Epidermal melanocyte (primary cell): ENCODE data around the gene IFIH1.

Experiments used
- DNase-seq: peaks from one replicate; pipeline ENCODE4 v3.0.0; 2011; ENCODE audit warnings: low spot score; ENCODE audit not compliant: insufficient read length

Gene IFIH1

DNA sequence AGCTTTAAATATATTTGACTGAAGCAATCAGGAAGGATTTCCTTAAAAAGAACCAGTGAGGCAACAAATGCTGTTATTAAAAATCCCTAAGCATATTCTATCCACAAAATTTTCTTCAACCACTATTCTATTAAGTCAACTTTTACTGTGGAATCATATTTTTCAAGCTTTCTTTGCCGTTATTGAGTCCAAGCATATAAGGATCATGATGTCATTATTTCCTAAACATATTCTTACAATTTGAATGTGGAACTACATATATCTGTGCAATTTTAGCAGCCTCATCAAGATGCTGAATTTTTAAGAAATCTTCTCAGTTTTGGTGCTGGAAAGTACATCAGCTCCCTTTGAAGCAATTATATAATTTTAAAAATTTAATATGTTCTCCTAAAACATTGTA lies 5.6 kb downstream of the IFIH1 start:
- DNase-seq: no peak

GRCh38 chr2:162308747-162309503 lies 9.6 kb downstream of the IFIH1 start:
- no peak for DNase-seq

- no peak for DNase-seq
Observed at GRCh38 chr2:162305901-162306300, 12.6 kb downstream of the IFIH1 start.

GRCh38 chr2:162301877-162302276 lies 16.6 kb downstream of the IFIH1 start:
- DNase-seq: no peak

DNA sequence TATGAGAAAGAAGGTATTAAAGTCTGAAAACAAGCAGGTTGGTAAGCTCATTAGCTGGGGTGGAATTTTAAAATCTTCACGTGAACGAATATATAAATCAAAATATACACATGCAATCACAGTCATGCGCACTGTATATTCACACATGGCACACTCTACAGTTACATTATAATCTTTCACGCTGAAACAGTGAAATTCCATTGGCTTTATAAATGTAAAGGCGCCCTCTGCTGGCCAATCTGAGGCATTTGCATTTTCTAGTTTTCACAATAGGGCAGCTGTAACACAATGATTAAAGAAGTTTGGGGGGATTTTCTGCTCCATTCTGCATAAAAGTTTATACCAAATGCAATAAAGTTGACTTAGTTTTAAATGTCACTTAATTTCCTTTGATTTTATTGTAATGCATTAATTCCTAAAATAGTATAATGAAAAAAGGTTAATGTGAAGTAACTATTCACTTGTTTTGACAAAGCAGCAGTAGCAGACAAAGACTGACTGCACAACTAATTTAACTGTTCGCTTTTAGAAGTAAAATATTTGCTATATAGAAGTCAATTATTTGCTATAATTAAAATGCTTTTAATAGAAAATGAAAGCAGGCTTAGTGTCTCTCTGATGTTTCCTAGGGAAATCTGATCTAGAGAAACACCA lies 17.2 kb downstream of the IFIH1 start:
- no peak for DNase-seq

DNA sequence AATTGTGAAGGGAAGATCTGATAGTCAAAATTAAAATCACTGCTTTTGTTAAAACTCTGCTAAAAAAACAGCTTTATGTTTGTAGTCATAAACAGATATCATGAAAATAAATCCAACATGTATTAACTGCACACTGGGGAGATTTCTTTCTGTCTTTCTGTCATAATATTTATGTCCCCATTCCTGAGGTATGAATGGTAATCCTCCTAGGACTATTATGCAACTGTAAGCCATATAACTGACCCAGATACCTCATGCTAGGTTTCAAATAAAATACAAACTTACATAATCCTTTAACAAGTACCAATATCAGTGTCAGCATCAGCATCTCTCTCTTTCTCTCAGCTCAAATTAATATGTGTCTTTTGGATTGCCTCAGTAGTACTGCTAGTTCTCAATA lies 18.2 kb downstream of the IFIH1 start:
- DNase-seq: no peak

- DNase-seq: no peak
Observed at GRCh38 chr2:162298669-162299335, 19.7 kb downstream of the IFIH1 start.

DNA sequence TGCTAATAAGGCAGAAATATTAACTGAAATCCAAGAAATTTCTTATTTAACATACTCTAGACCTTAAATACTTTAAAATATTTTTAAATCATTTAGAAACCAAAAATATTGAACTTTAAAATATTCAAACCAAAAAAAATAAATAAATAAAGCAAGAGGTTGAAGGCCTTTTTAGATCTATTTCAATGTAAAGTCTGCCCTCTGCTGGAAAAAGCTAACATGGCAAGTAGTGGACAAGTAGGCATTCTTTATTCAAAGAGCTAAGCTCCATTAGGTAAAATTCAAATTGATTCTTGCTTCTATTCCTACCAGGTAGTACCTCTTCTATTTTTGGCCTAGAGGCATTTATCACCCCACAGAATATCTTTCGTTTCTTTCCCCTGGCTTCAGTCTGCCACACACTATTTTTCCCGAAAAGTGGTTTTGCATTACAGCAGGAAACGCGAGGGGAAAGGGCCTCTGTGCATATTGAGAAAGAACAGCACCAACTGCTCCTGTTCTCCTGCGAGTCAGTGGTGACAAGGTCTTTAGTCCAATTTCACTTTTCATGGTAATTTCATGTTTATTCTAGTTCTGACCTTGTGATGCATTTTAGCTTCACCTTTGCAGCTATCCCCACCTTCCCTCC lies 20.4 kb downstream of the IFIH1 start:
- no peak for DNase-seq

DNA sequence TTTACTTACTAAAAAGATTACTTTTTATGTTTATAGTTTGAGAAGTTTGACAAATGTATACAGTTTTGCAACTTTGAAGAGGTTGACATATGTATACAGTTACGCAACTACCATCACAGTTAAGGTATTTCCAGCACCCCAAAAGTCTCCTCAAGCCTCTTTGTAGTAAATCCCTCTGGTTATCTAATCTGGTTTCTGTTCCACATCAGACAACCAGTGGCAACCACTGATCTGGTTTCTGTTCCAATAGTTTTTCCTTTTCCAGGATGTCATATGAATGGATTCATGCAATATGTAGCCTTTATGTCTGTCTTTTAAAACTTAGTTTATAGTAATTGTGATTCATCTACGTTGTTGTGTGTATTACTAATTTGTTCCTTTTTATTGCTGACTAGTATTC lies 23.5 kb downstream of the IFIH1 start:
- no peak for DNase-seq

GRCh38 chr2:162293122-162293786 lies 25.2 kb downstream of the IFIH1 start:
- no peak for DNase-seq

GRCh38 chr2:162291748-162292147 lies 26.7 kb downstream of the IFIH1 start:
- no peak for DNase-seq

GRCh38 chr2:162282765-162283425 lies 35.6 kb downstream of the IFIH1 start:
- no peak for DNase-seq

DNA sequence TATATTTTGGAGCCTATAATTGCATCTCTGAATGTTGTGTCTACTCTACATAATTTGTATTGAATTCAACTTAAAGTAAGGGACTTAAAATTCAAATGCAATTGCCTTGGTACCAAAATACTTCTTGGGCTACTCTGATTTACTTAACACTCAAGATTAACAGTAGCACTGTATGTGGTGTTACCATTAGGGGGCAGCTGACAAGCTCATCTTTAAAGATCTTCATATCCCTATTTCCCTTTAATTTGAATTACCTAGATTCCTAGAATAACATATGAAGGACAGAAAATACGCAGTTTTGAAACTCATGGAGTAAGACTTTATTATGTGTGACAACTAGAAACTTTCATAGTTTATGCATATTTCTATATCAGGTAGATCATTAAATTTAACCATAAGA lies 37.8 kb downstream of the IFIH1 start:
- DNase-seq: no peak

DNA sequence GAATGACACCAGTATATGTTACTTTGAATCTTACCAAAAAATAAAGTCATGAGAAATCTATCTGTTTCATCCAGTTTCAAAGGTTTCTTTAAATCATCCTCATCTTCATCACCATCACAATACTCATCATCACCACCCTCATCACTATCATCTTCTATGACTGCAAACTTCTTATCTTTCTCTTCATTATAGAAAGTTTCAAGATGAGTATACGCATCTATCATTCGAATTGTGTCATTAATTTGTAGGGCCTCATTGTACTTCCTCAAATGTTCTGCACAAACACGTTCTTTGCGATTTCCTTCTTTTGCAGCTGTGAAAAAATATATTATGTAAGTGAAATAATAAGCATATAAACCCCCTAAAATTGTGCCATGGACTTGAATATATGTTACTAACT lies 41.1 kb downstream of the IFIH1 start:
- no peak for DNase-seq

GRCh38 chr2:162267996-162268395 lies 50.5 kb downstream of the IFIH1 start:
- DNase-seq: no peak

GRCh38 chr2:162267496-162267895 lies 51.0 kb downstream of the IFIH1 start:
- no peak for DNase-seq

- DNase-seq: no peak
Observed at GRCh38 chr2:162266460-162266760, 52.1 kb downstream of the IFIH1 start.

DNA sequence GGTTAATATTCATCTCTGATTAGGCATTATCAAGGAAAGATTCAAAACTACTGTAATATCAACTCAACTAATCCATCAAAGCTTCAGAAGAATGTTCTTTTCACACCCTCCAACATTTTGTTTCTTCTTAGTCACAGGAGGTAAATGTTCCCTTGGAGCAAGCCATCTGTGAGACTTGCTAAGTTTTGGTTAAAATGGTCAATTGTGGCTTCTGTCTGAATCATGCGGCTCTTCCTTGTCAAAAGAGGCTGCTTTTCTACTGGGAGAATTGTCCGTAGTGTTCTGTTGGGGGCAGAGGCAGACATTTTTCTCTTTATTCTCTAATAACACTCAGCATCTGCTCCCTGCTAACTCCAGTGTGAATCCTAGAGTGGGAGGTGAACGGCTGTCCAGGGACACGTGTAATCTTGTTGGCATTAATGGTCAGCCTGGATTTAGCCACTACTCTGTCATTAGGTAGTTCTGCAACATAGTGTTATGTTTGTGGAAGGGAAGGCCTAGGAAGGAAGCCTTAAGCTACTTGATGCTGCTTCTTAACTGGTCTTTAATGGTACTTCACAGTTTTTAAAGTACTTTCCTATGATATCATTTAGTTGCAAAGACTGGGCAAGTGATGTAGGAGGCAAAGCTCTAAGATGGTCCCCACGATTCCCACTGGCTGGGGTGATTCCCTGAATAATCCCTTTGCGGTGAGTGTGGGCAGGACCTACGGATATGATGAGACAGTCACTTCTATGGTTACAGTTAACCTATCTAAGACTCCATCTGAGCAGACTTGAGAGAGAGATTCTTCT lies 52.6 kb downstream of the IFIH1 start:
- DNase-seq: no peak

GRCh38 chr2:162261032-162261945 lies 57.2 kb downstream of the IFIH1 start:
- DNase-seq: no peak
